Body of pancreas (tissue), 4 donors: ENCODE data around the gene CASTOR1. TPM values are rescaled to one million over a fixed set of nuclear protein-coding genes. Genes with fewer than 3 reads are reported as not detected.

Experiments
- ATAC-seq: fragments of 150-250 bp; one replicate; pipeline ENCODE4 v1.9.1; 2016
- DNase-seq, 4 donors: peaks; one replicate each; pipeline ENCODE4 v3.0.0-alpha.2; 2019
- H3K27ac ChIP-seq, 4 donors: fragments of 200-600 bp; sonication (generic); 1 replicate in 3 of 4; 2 replicates in 1 of 4; pipeline versions ENCODE4 v1.5.1 to v1.6.1; 2016 to 2019; ENCODE audit warnings: mild to moderate bottlenecking in 1 of 4, mixed read lengths in 1 of 4, moderate library complexity in 1 of 4
- H3K27me3 ChIP-seq, 2 donors: fragments of 200-600 bp; sonication (generic); one replicate each; pipeline ENCODE4 v1.6.0; 2016; ENCODE audit warnings: mild to moderate bottlenecking in 1 of 2
- H3K36me3 ChIP-seq, 2 donors: fragments of 200-600 bp; sonication (generic); replicated peaks in 1 of 2; 2 replicates each; pipeline ENCODE4 v1.5.1; 2016; ENCODE audit warnings: low read depth in 2 of 2; ENCODE audit not compliant: insufficient read depth in 1 of 2
- H3K4me1 ChIP-seq: fragments of 200-600 bp; sonication (generic); one replicate; pipeline ENCODE4 v1.6.0; 2016
- H3K4me3 ChIP-seq, 2 donors: fragments of 200-600 bp; sonication (generic); 1 replicate in 1 of 2; 2 replicates in 1 of 2; pipeline ENCODE4 v1.5.1; 2016 to 2019
- H3K9me3 ChIP-seq, 3 donors: fragments of 200-600 bp; sonication (generic); 1 replicate in 2 of 3; 2 replicates in 1 of 3; pipeline ENCODE4 v1.5.1; 2016
- CTCF ChIP-seq, 7 experiments: fragments of 450-650 bp in 4 of 7; fragments of 200-600 bp in 3 of 7; sonication (generic) in 3 of 7; IDR thresholded peaks; one replicate each; pipeline ENCODE4 v1.5.1; 2016 to 2019; ENCODE audit warnings: antibody characterized with exemption in 7 of 7
- POLR2A ChIP-seq, 3 donors: fragments of 450-650 bp; IDR thresholded peaks; one replicate each; pipeline ENCODE4 v1.6.1; 2016; ENCODE audit warnings: antibody characterized with exemption in 3 of 3, mild to moderate bottlenecking in 2 of 3
- WGBS, 2 donors: methylation state at CpG; one replicate each; pipeline ENCODE4 v1.1.5; 2017; 5-methylcytosine and 5-hydroxymethylcytosine counted together
- intact Hi-C: fragments of 100-400 bp; cut with DNase I; formaldehyde crosslinking; loops from one replicate; pipeline ENCODE4 v1.15.1; 2023
- total RNA-seq, 2 donors: library from RNA; depleted of rRNA; stranded (reverse); fragments of >200 nt; gene quantifications; one replicate each; pipeline ENCODE4 v1.1.0, GENCODE V29; 2016

Gene CASTOR1
- total RNA-seq, 2 donors from 2014 or later, result 4.2 to 21.4 TPM

GRCh38 chr22:30263883-30264282 lies 25.4 kb downstream of the CASTOR1 start:
- Histone ChIP-seq H3K36me3 (no peaks in the 10 kb centered on the region), H3K27ac (no peak overlapping the region), H3K4me1 (peaks cover 5% of the 10 kb centered on the region), H3K4me3 (no peak overlapping the region), H3K27me3 (no peaks in the 10 kb centered on the region), H3K9me3 (no peaks in the 10 kb centered on the region)
- WGBS, 2 donors, result 83 to 90% methylated on average over 2 to 17 of the region's 17 CpGs
- no peak for TF ChIP-seq CTCF (IDR thresholded peaks at IDR 0.05)
- TF ChIP-seq POLR2A (IDR thresholded peaks at IDR 0.05), result no peak
- intact Hi-C loops, result no loop called here
- DNase-seq (no peak), ATAC-seq (no peak)

GRCh38 chr22:30262917-30263741 lies 26.2 kb downstream of the CASTOR1 start:
- Histone ChIP-seq H3K4me1 (peaks cover 5% of the 10 kb centered on the region), H3K9me3 (no peaks in the 10 kb centered on the region), H3K27me3 (no peaks in the 10 kb centered on the region), H3K4me3 (no peak overlapping the region), H3K36me3 (no peaks in the 10 kb centered on the region), H3K27ac (no peak overlapping the region)
- intact Hi-C loops, result no loop called here
- TF ChIP-seq POLR2A (IDR thresholded peaks at IDR 0.05) (no peak), CTCF (IDR thresholded peaks at IDR 0.05) (peak; percentile 90 to 98 (median 94))
- peak; percentile 68 for ATAC-seq
- WGBS, 2 donors, result 12 to 32% methylated on average over 22 to 23 of the region's 27 CpGs
- DNase-seq, result peak; percentile 73 to 78 (median 74)

GRCh38 chr22:30262112-30262511 lies 27.2 kb downstream of the CASTOR1 start:
- 72 to 93% methylated on average over 4 of the region's 4 CpGs for WGBS, 2 donors
- Histone ChIP-seq H3K4me1 (peaks cover 5% of the 10 kb centered on the region), H3K27ac (no peak overlapping the region), H3K36me3 (no peaks in the 10 kb centered on the region), H3K4me3 (no peak overlapping the region), H3K9me3 (no peaks in the 10 kb centered on the region), H3K27me3 (no peaks in the 10 kb centered on the region)
- no peak for ATAC-seq
- TF ChIP-seq CTCF (IDR thresholded peaks at IDR 0.05) (no peak), POLR2A (IDR thresholded peaks at IDR 0.05) (no peak)
- intact Hi-C loops, result no loop called here
- no peak for DNase-seq

- no peaks in the 10 kb centered on the region for H3K36me3 ChIP-seq
- no peaks in the 10 kb centered on the region for H3K27me3 ChIP-seq
- intact Hi-C loops, result loop anchor here (2.0 kb wide), 1 partner anchor 128 kb away; no protein-coding TSS in a partner anchor
- H3K9me3 ChIP-seq, result no peaks in the 10 kb centered on the region
- H3K4me3 ChIP-seq, result no peak overlapping the region
- 60 to 61% methylated on average over 8 of the region's 8 CpGs for WGBS, 2 donors
- no peak for ATAC-seq
- H3K4me1 ChIP-seq, result peaks cover 9% of the 10 kb centered on the region
- DNase-seq, result no peak
- no peak overlapping the region for H3K27ac ChIP-seq
- no peak for TF ChIP-seq POLR2A (IDR thresholded peaks at IDR 0.05)
- TF ChIP-seq CTCF (IDR thresholded peaks at IDR 0.05), result no peak
Observed at GRCh38 chr22:30261134-30261533, 28.2 kb downstream of the CASTOR1 start.
